H9 (cell line): Measurements from ENCODE around the gene ELF2. TPM values are rescaled to one million over a fixed set of nuclear protein-coding genes. Genes with fewer than 3 reads are reported as not detected.

ENCODE experiments used
- DNase-seq: peaks from one replicate; pipeline ENCODE4 v3.0.0-alpha.2; 2017
- H2AFZ ChIP-seq: one replicate; pipeline ENCODE4 v1.6.1; 2013; ENCODE audit warnings: mild to moderate bottlenecking, low read length, control low read depth, moderate library complexity
- H2AK5ac ChIP-seq: 2 replicates; pipeline ENCODE4 v1.6.1; 2013; ENCODE audit warnings: low read length, control low read depth, mixed read lengths; ENCODE audit not compliant: insufficient read length
- H2BK120ac ChIP-seq: one replicate; pipeline ENCODE4 v1.6.1; 2013; ENCODE audit warnings: low read depth, mild to moderate bottlenecking, low read length, control low read depth, inconsistent platforms; ENCODE audit not compliant: poor library complexity, severe bottlenecking
- H2BK12ac ChIP-seq: 2 replicates; pipeline ENCODE4 v1.6.1; 2013; ENCODE audit warnings: low read length, control low read depth, mixed read lengths, low read depth; ENCODE audit not compliant: insufficient read length
- H2BK15ac ChIP-seq: 2 replicates; pipeline ENCODE4 v1.6.1; 2013; ENCODE audit warnings: low read depth, low read length, control low read depth
- H2BK20ac ChIP-seq: one replicate; pipeline ENCODE4 v1.6.1; 2013; ENCODE audit warnings: low read depth, mild to moderate bottlenecking, low read length, control low read depth, inconsistent platforms; ENCODE audit not compliant: poor library complexity, severe bottlenecking
- H2BK5ac ChIP-seq: 2 replicates; pipeline ENCODE4 v1.6.1; 2013; ENCODE audit warnings: low read length, control low read depth, mixed read lengths; ENCODE audit not compliant: insufficient read length
- H3K14ac ChIP-seq: 2 replicates; pipeline ENCODE4 v1.6.1; 2013; ENCODE audit warnings: low read length, control low read depth; ENCODE audit not compliant: insufficient read depth
- H3K18ac ChIP-seq: 2 replicates; pipeline ENCODE4 v1.6.1; 2013; ENCODE audit warnings: low read depth, mild to moderate bottlenecking, mixed read lengths, low read length, control low read depth; ENCODE audit not compliant: insufficient read length
- H3K23ac ChIP-seq: 2 replicates; pipeline ENCODE4 v1.6.1; 2013; ENCODE audit warnings: low read length, control low read depth, mixed read lengths, low read depth; ENCODE audit not compliant: insufficient read length
- H3K23me2 ChIP-seq: 2 replicates; pipeline ENCODE4 v1.6.1; 2013; ENCODE audit warnings: low read depth, mild to moderate bottlenecking, mixed read lengths, low read length, control low read depth; ENCODE audit not compliant: insufficient read length, poor library complexity, severe bottlenecking
- H3K27ac ChIP-seq: 2 replicates; pipeline ENCODE4 v1.5.1; 2013; ENCODE audit warnings: low read length, control low read depth, mixed read lengths, low read depth; ENCODE audit not compliant: insufficient read length
- H3K27me3 ChIP-seq: 2 replicates; pipeline ENCODE4 v1.6.1; 2013; ENCODE audit warnings: low read length, control low read depth, inconsistent platforms; ENCODE audit not compliant: insufficient read depth
- H3K4ac ChIP-seq: 2 replicates; pipeline ENCODE4 v1.6.1; 2013; ENCODE audit warnings: low read depth, mild to moderate bottlenecking, control low read depth, inconsistent platforms, low read length, moderate library complexity
- H3K4me1 ChIP-seq: 2 replicates; pipeline ENCODE4 v1.6.1; 2013; ENCODE audit warnings: low read length, control low read depth, inconsistent platforms; ENCODE audit not compliant: insufficient read depth
- H3K4me2 ChIP-seq: 2 replicates; pipeline ENCODE4 v1.6.1; 2013; ENCODE audit warnings: low read length, control low read depth, mixed read lengths; ENCODE audit not compliant: insufficient read length, insufficient read depth
- H3K56ac ChIP-seq: 2 replicates; pipeline ENCODE4 v1.6.1; 2013; ENCODE audit warnings: low read depth, mild to moderate bottlenecking, mixed read lengths, low read length, control low read depth; ENCODE audit not compliant: insufficient read length
- H3K79me1 ChIP-seq: 2 replicates; pipeline ENCODE4 v1.6.1; 2013; ENCODE audit warnings: low read depth, mild to moderate bottlenecking, moderate library complexity, low read length, control low read depth, inconsistent platforms; ENCODE audit not compliant: insufficient read depth, poor library complexity, severe bottlenecking
- H3K79me2 ChIP-seq: 2 replicates; pipeline ENCODE4 v1.6.1; 2013; ENCODE audit warnings: low read length, control low read depth, inconsistent platforms; ENCODE audit not compliant: insufficient read depth
- H3K9ac ChIP-seq: 2 replicates; pipeline ENCODE4 v1.6.1; 2013; ENCODE audit warnings: low read length, control low read depth, mixed read lengths; ENCODE audit not compliant: insufficient read length; ENCODE audit errors: extremely low read depth
- H3K9me3 ChIP-seq: one replicate; pipeline ENCODE4 v1.6.1; 2013; ENCODE audit warnings: low read depth, low read length, inconsistent platforms; ENCODE audit not compliant: control insufficient read depth
- H3T11ph ChIP-seq: one replicate; pipeline ENCODE4 v1.6.1; 2013; ENCODE audit warnings: mild to moderate bottlenecking, low read length, control low read depth, inconsistent platforms
- H4K20me1 ChIP-seq: one replicate; pipeline ENCODE4 v1.6.1; 2013; ENCODE audit not compliant: control insufficient read depth, insufficient read length, insufficient read depth
- H4K5ac ChIP-seq: 2 replicates; pipeline ENCODE4 v1.6.1; 2013; ENCODE audit warnings: low read depth, mild to moderate bottlenecking, mixed read lengths, low read length, control low read depth; ENCODE audit not compliant: insufficient read length
- H4K8ac ChIP-seq: replicated peaks from 2 replicates; pipeline ENCODE4 v1.6.1; 2013; ENCODE audit warnings: low read length, control low read depth, mixed read lengths, low read depth; ENCODE audit not compliant: insufficient read length
- H4K91ac ChIP-seq: 2 replicates; pipeline ENCODE4 v1.6.1; 2013; ENCODE audit warnings: low read depth, mild to moderate bottlenecking, moderate library complexity, mixed read lengths, low read length, control low read depth; ENCODE audit not compliant: insufficient read length
- H3K27ac Mint-ChIP-seq, 3 experiments: 2 replicates in 2 of 3; 3 replicates in 1 of 3; pipeline ENCODE4 v1.8.0; 2020 to 2021; ENCODE audit warnings: mixed read lengths in 3 of 3, mild to moderate bottlenecking in 1 of 3, moderate library complexity in 1 of 3
- H3K27me3 Mint-ChIP-seq: 2 replicates; pipeline ENCODE4 v1.8.0; 2021; ENCODE audit warnings: low read depth, mild to moderate bottlenecking, moderate library complexity, mixed read lengths
- H3K36me3 Mint-ChIP-seq, 3 experiments: 2 replicates in 2 of 3; 3 replicates in 1 of 3; pipeline ENCODE4 v1.8.0; 2020 to 2021; ENCODE audit warnings: low read depth in 3 of 3, mixed read lengths in 3 of 3; ENCODE audit not compliant: insufficient read depth in 1 of 3
- H3K4me1 Mint-ChIP-seq, 2 experiments: 2 replicates each; pipeline ENCODE4 v1.8.0; 2020; ENCODE audit warnings: mixed read lengths in 2 of 2
- H3K4me3 Mint-ChIP-seq, 2 experiments: 2 replicates in 1 of 2; 3 replicates in 1 of 2; pipeline ENCODE4 v1.8.0; 2020 to 2021; ENCODE audit warnings: mild to moderate bottlenecking in 2 of 2, mixed read lengths in 2 of 2, moderate library complexity in 1 of 2
- H3K9me3 Mint-ChIP-seq, 2 experiments: 2 replicates in 1 of 2; 3 replicates in 1 of 2; pipeline ENCODE4 v1.8.0; 2020; ENCODE audit warnings: mild to moderate bottlenecking in 2 of 2, mixed read lengths in 2 of 2, moderate library complexity in 1 of 2
- CTCF ChIP-seq: fragments of 200-600 bp; sonication (generic); conservative IDR thresholded peaks from 3 replicates; pipeline ENCODE4 v1.8.0; 2021; ENCODE audit warnings: antibody characterized with exemption, mild to moderate bottlenecking
- WGBS: extraction: QIAGEN DNeasy Blood & Tissue Kit; methylation state at CpG from one replicate; pipeline ENCODE4 v1.1.7; 2013; ENCODE audit warnings: missing lambda C conversion rate, low lambda C conversion rate, mixed read lengths; ENCODE audit not compliant: insufficient read length; ENCODE audit errors: extremely low coverage; 5-methylcytosine and 5-hydroxymethylcytosine counted together
- total RNA-seq: library from RNA; stranded (reverse); gene quantifications from 2 replicates; pipeline ENCODE4 v1.2.1, GENCODE V29; 2021

The ELF2 gene
- total RNA-seq, 1 experiment from 2014 or later = 49.6 TPM

- Histone ChIP-seq H4K8ac (no peak overlapping the region), H3K27me3 (no peaks in the 10 kb centered on the region), H3K4me1 (no peaks in the 10 kb centered on the region), H2BK5ac (no peak overlapping the region), H4K91ac (no peak overlapping the region), H3K23me2 (peaks cover 11% of the 10 kb centered on the region), H3K18ac (no peak overlapping the region), H3K14ac (0 out of 2 replicates have a peak overlapping the region, but pooled peaks have one; percentile 83), H3T11ph (no peak overlapping the region), H2AK5ac (no peak overlapping the region), H2AFZ (no peak overlapping the region), H3K27ac (peak overlapping the region; percentile 64), H4K20me1 (no peaks in the 10 kb centered on the region), H3K4me2 (peak overlapping the region; percentile 97), H3K56ac (no peak overlapping the region), H4K5ac (no peak overlapping the region), H3K4ac (no peak overlapping the region), H3K79me1 (no peaks in the 10 kb centered on the region), H2BK12ac (no peak overlapping the region), H3K79me2 (peaks cover 14% of the 10 kb centered on the region; the same call in 1 of the 2 replicates), H2BK20ac (no peak overlapping the region), H3K9ac (peak overlapping the region; percentile 65), H3K23ac (no peak overlapping the region), H2BK15ac (no peak overlapping the region), H3K9me3 (no peaks in the 10 kb centered on the region), H2BK120ac (no peak overlapping the region)
- TF ChIP-seq CTCF = no peak
- H3K4me3 Mint-ChIP-seq = peak overlapping the region; percentile 97 to 99
- no peaks in the 10 kb centered on the region for H3K36me3 Mint-ChIP-seq
- H3K4me1 Mint-ChIP-seq = peaks cover 19 to 20% of the 10 kb centered on the region in 2 experiments
- H3K27me3 Mint-ChIP-seq = no peaks in the 10 kb centered on the region
- no CpG with 5 or more reads among the region's 38 CpGs for WGBS
- H3K27ac Mint-ChIP-seq = peak overlapping the region; percentile 97 to 100 (median 99)
- H3K9me3 Mint-ChIP-seq = no peaks in the 10 kb centered on the region
- peak; percentile 97 for DNase-seq
These were observed 94.0 kb downstream of the ELF2 start for GRCh38 chr4:139082750-139083606.
